GM04503 (cell line): ENCODE results near the gene CENPP.
"Not testable (repeated sequence)": the region's sequence is repeated elsewhere in the genome, so short reads cannot be mapped to it uniquely, and the experiment has no call there.

Experiments
- DNase-seq: peaks from one replicate; pipeline ENCODE4 v3.0.0-alpha.2; 2012; ENCODE audit warnings: low read depth

CENPP gene

GRCh38 chr9:92617195-92617813 is 291.6 kb downstream of the CENPP start:
- DNase-seq: no peak

- DNase-seq: no peak
Observed at GRCh38 chr9:92617951-92618510, 292.3 kb downstream of the CENPP start.

GRCh38 chr9:92618633-92619225 is 293.0 kb downstream of the CENPP start:
- DNase-seq: no peak

- DNase-seq: no peak
Observed at GRCh38 chr9:92619601-92620300, 294.0 kb downstream of the CENPP start.

GRCh38 chr9:92620845-92621244 is 295.1 kb downstream of the CENPP start:
- no peak for DNase-seq

GRCh38 chr9:92623936-92624335 is 298.2 kb downstream of the CENPP start:
- not testable (repeated sequence) for DNase-seq

- DNase-seq: no peak
Observed at GRCh38 chr9:92626484-92626883, 300.7 kb downstream of the CENPP start.

- no peak for DNase-seq
Observed at GRCh38 chr9:92627651-92628050, 301.9 kb downstream of the CENPP start.

GRCh38 chr9:92631452-92632343 is 305.9 kb downstream of the CENPP start:
- no peak for DNase-seq

GRCh38 chr9:92632641-92633040 is 306.9 kb downstream of the CENPP start:
- DNase-seq: no peak

- DNase-seq: no peak
Observed at GRCh38 chr9:92633614-92634278, 308.0 kb downstream of the CENPP start.

GRCh38 chr9:92634712-92635605 is 309.2 kb downstream of the CENPP start:
- DNase-seq: no peak

GRCh38 chr9:92635760-92636159 is 310.0 kb downstream of the CENPP start:
- no peak for DNase-seq

- DNase-seq: no peak
Observed at GRCh38 chr9:92636627-92637026, 310.9 kb downstream of the CENPP start.

GRCh38 chr9:92637326-92637725 is 311.6 kb downstream of the CENPP start:
- DNase-seq: no peak

GRCh38 chr9:92637886-92638620 is 312.3 kb downstream of the CENPP start:
- no peak for DNase-seq

- no peak for DNase-seq
Observed at GRCh38 chr9:92638621-92639101, 312.9 kb downstream of the CENPP start.

- DNase-seq: no peak
Observed at GRCh38 chr9:92639124-92639523, 313.4 kb downstream of the CENPP start.

GRCh38 chr9:92639791-92640271 is 314.1 kb downstream of the CENPP start:
- no peak for DNase-seq
